Endothelial cell of umbilical vein (primary cell): ENCODE results near the gene BBX. TPM values are rescaled to one million over a fixed set of nuclear protein-coding genes. Genes with fewer than 3 reads are reported as not detected.

Experiments
- BruUV-seq: library from RNA; stranded (reverse); fragments of 400-500 nt; replicated peaks from 2 replicates; lab custom pipeline; 2021; lab: Mats Ljungman, UMichigan
- CTCF ChIA-PET: fragments of 300-600, 350-600 bp; sonication (Branson Sonifier 250); formaldehyde crosslinking; loops from one replicate; lab custom pipeline; 2021; ENCODE audit warnings: antibody characterized with exemption, inconsistent platforms; lab: Charles Lee
- POLR2A ChIA-PET: fragments of 300-600, 350-600 bp; sonication (Branson Sonifier 250); formaldehyde crosslinking; loops from one replicate; lab custom pipeline; 2021; ENCODE audit warnings: antibody characterized with exemption, inconsistent platforms; lab: Charles Lee
- DNase-seq: peaks from one replicate; pipeline ENCODE4 v3.0.0-alpha.2; 2011; ENCODE audit warnings: low read depth, low spot score
- FAIRE-seq: peaks from 2 replicates; lab custom pipeline; 2011; peaks lifted over from hg19 to GRCh38; lab: Jason Lieb, UNC
- H2AFZ ChIP-seq: 2 replicates; pipeline ENCODE4 v1.6.0; 2012; ENCODE audit warnings: low read depth, low read length, control low read depth, inconsistent platforms
- H3K27ac ChIP-seq: 2 replicates; pipeline ENCODE4 v1.5.1; 2011; ENCODE audit warnings: low read depth, mild to moderate bottlenecking, control low read depth, low read length, moderate library complexity; ENCODE audit not compliant: insufficient read depth
- H3K27me3 ChIP-seq, 2 experiments: 2 replicates each; pipeline versions ENCODE4 v1.6.0 to v1.6.1; 2011; ENCODE audit warnings: low read length in 2 of 2, mixed read lengths in 1 of 2; ENCODE audit not compliant: control insufficient read depth in 2 of 2, insufficient read depth in 2 of 2
- H3K36me3 ChIP-seq, 2 experiments: 2 replicates in 1 of 2; 3 replicates in 1 of 2; pipeline ENCODE4 v1.5.1; 2011; ENCODE audit warnings: low read length in 2 of 2, mild to moderate bottlenecking in 1 of 2, moderate library complexity in 1 of 2; ENCODE audit not compliant: control insufficient read depth in 2 of 2, insufficient read depth in 2 of 2; ENCODE audit errors: extremely low read depth in 1 of 2
- H3K4me1 ChIP-seq: 3 replicates; pipeline ENCODE4 v1.5.1; 2011; ENCODE audit warnings: mild to moderate bottlenecking, low read length; ENCODE audit not compliant: control insufficient read depth, insufficient read depth; ENCODE audit errors: extremely low read depth
- H3K4me2 ChIP-seq: 2 replicates; pipeline ENCODE4 v1.6.1; 2011; ENCODE audit warnings: low read length, control low read depth, mixed read lengths; ENCODE audit not compliant: insufficient read depth
- H3K4me3 ChIP-seq, 3 experiments: fragments of 200-600 bp in 1 of 3; sonication (generic), shearing (Covaris generic) in 1 of 3; replicated peaks in 1 of 3; 2 replicates each; pipeline ENCODE4 v1.5.1; 2011 to 2016; ENCODE audit warnings: control low read depth in 3 of 3, low read length in 3 of 3, mild to moderate bottlenecking in 2 of 3, inconsistent platforms in 1 of 3, low read depth in 1 of 3, moderate library complexity in 1 of 3; ENCODE audit not compliant: insufficient read depth in 1 of 3
- H3K79me2 ChIP-seq: 2 replicates; pipeline ENCODE4 v1.6.0; 2012; ENCODE audit warnings: low read length, inconsistent platforms; ENCODE audit not compliant: control insufficient read depth, insufficient read depth
- H3K9ac ChIP-seq: replicated peaks from 2 replicates; pipeline ENCODE3; 2011; ENCODE audit warnings: low read length, control low read depth; ENCODE audit not compliant: insufficient read depth; ENCODE audit errors: extremely low read depth
- H3K9me1 ChIP-seq: replicated peaks from 3 replicates; pipeline ENCODE4 v1.6.0; 2011; ENCODE audit warnings: mild to moderate bottlenecking, low read length; ENCODE audit not compliant: control insufficient read depth, insufficient read depth; ENCODE audit errors: extremely low read depth
- H3K9me3 ChIP-seq: replicated peaks from 2 replicates; pipeline ENCODE4 v1.5.1; 2012; ENCODE audit warnings: low read length, inconsistent platforms; ENCODE audit not compliant: control insufficient read depth, insufficient read depth
- H4K20me1 ChIP-seq: replicated peaks from 2 replicates; pipeline ENCODE3; 2011; ENCODE audit warnings: mild to moderate bottlenecking, low read length; ENCODE audit not compliant: control insufficient read depth, insufficient read depth; ENCODE audit errors: extremely low read depth
- EZH2 ChIP-seq: IDR thresholded peaks from 2 replicates; pipeline ENCODE4 v1.6.1; 2012; ENCODE audit warnings: borderline replicate concordance, low read depth, mild to moderate bottlenecking, moderate library complexity, low read length, inconsistent platforms; ENCODE audit not compliant: severe bottlenecking
- FOS ChIP-seq: IDR thresholded peaks from 2 replicates; pipeline ENCODE4 v1.6.1; 2011; ENCODE audit warnings: mild to moderate bottlenecking, low read length, moderate library complexity, borderline replicate concordance; ENCODE audit not compliant: insufficient read depth
- GATA2 ChIP-seq: IDR thresholded peaks from 2 replicates; pipeline ENCODE4 v1.7.0; 2011; ENCODE audit warnings: low read depth, mild to moderate bottlenecking, moderate library complexity, mixed read lengths, low read length; ENCODE audit not compliant: insufficient read length, insufficient read depth
- JUN ChIP-seq: IDR thresholded peaks from 2 replicates; pipeline ENCODE4 v1.6.1; 2011; ENCODE audit warnings: borderline replicate concordance, low read depth; ENCODE audit not compliant: insufficient read length, insufficient read depth
- MYC ChIP-seq: IDR thresholded peaks from one replicate; pipeline ENCODE4 v1.6.1; 2011; ENCODE audit warnings: mild to moderate bottlenecking, low read depth, low read length
- POLR2A ChIP-seq: IDR thresholded peaks from 2 replicates; pipeline ENCODE4 v1.6.1; 2012; ENCODE audit warnings: low read depth, mild to moderate bottlenecking, control low read depth, low read length
- POLR2AphosphoS5 ChIP-seq: IDR thresholded peaks from 2 replicates; pipeline ENCODE4 v1.6.1; 2012; ENCODE audit warnings: low read depth, mild to moderate bottlenecking, control low read depth, low read length, moderate library complexity; ENCODE audit not compliant: insufficient read depth
- dilution Hi-C: fragments of 300-500 bp; cut with MboI; formaldehyde crosslinking; loops from one replicate; pipeline ENCODE4 v1.15.0; 2019; ENCODE audit warnings: low sequenced_read_pairs; ENCODE audit not compliant: extremely low pct_ligation_motif_present
- intact Hi-C: fragments of 100-400 bp; cut with micrococcal nuclease; formaldehyde crosslinking; loops from one replicate; pipeline ENCODE4 v1.10.0; 2022
- polyA plus RNA-seq, 4 experiments: library from polyadenylated mRNA; depleted of rRNA in 3 of 4; stranded (reverse) in 3 of 4; unstranded in 1 of 4; fragments of >200 nt; gene quantifications; 2 replicates each; pipeline versions ENCODE4 v1.2.1 to v1.2.3, GENCODE V29; 2011 to 2012; ENCODE audit warnings: missing spikeins in 1 of 4
- total RNA-seq: library from RNA; stranded (reverse); gene quantifications from 2 replicates; pipeline ENCODE4 v1.2.3, GENCODE V29; 2021
- TF ChIP-seq, protein P1 (sequence below), 2 donors: IDR thresholded peaks; 1 replicate in 1 of 2; 2 replicates in 1 of 2; pipeline ENCODE4 v1.5.1; 2011; ENCODE audit warnings: low read length in 2 of 2, mild to moderate bottlenecking in 2 of 2, moderate library complexity in 2 of 2, control low read depth in 1 of 2, inconsistent platforms in 1 of 2, low read depth in 1 of 2; ENCODE audit not compliant: insufficient read depth in 1 of 2; ENCODE audit errors: extremely low read depth in 1 of 2
- TF ChIP-seq, protein P2 (sequence below): IDR thresholded peaks from 2 replicates; pipeline ENCODE4 v1.6.1; 2011; ENCODE audit not compliant: insufficient read depth, insufficient read length

Gene BBX
- total and polyA plus RNA-seq, 2 donors (not counting 3 experiments of a cell fraction or from before 2014, with no cell fraction given), result 21.4 to 43.4 TPM

DNA sequence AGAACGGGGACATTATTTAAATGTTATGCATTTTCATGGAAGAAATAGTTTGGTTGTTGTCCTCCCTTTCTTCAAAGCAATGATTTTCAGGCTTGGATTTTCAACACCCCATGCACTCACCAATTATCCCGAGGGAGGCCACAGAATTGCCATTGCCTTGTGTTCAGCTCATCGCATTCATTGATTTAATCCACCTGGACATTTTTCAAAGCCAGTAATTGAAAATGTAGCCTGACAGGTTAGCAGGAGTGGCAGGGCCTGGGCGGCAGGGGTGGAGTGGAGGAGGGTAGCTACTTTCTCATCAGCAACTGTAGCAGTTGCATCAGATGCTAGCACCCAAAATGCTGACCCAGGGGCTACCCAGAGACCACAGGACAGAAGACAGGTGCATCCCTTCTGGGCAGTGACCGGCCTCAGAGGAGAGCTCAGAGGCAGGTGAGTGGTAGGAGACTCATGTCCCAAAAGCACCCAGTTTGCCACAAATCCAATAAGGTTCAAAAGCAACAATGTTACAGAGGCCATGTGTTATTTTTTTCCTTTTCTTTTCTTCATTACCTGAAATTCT, 325.7 kb downstream of the BBX start:
- no peak overlapping the region for H3K9ac ChIP-seq
- H3K4me1 ChIP-seq, result no peaks in the 10 kb centered on the region
- intact Hi-C loops, result loop anchor here (5.0 kb wide), 2 partner anchors 96 to 186 kb away; no protein-coding TSS in a partner anchor
- H3K4me2 ChIP-seq, result no peak overlapping the region
- BruUV-seq, result no TSS peak
- dilution Hi-C loops, result no loop called here
- TF ChIP-seq POLR2A, result no peak
- no peak for TF ChIP-seq EZH2
- TF ChIP-seq, protein P1, sequence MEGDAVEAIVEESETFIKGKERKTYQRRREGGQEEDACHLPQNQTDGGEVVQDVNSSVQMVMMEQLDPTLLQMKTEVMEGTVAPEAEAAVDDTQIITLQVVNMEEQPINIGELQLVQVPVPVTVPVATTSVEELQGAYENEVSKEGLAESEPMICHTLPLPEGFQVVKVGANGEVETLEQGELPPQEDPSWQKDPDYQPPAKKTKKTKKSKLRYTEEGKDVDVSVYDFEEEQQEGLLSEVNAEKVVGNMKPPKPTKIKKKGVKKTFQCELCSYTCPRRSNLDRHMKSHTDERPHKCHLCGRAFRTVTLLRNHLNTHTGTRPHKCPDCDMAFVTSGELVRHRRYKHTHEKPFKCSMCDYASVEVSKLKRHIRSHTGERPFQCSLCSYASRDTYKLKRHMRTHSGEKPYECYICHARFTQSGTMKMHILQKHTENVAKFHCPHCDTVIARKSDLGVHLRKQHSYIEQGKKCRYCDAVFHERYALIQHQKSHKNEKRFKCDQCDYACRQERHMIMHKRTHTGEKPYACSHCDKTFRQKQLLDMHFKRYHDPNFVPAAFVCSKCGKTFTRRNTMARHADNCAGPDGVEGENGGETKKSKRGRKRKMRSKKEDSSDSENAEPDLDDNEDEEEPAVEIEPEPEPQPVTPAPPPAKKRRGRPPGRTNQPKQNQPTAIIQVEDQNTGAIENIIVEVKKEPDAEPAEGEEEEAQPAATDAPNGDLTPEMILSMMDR (IDR thresholded peaks at IDR 0.05; ENCODE audit: extremely low read depth in 1 of 2, insufficient read depth in 1 of 2, low read depth in 1 of 2, low read length in 2 of 2), result no peak
- TF ChIP-seq, protein P2, sequence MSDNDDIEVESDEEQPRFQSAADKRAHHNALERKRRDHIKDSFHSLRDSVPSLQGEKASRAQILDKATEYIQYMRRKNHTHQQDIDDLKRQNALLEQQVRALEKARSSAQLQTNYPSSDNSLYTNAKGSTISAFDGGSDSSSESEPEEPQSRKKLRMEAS, result no peak
- TF ChIP-seq POLR2AphosphoS5, result no peak
- TF ChIP-seq GATA2, result no peak
- TF ChIP-seq FOS, result no peak
- TF ChIP-seq JUN, result no peak
- TF ChIP-seq MYC, result no peak
- no peak overlapping the region for H3K4me3 ChIP-seq
- H3K27ac ChIP-seq, result no peak overlapping the region
- H2AFZ ChIP-seq, result no peak overlapping the region
- no peaks in the 10 kb centered on the region for H4K20me1 ChIP-seq
- POLR2A ChIA-PET, result no interaction called here
- no peaks in the 10 kb centered on the region for H3K79me2 ChIP-seq
- no peaks in the 10 kb centered on the region for H3K36me3 ChIP-seq
- DNase-seq, result no peak
- FAIRE-seq, result no peak
- no peaks in the 10 kb centered on the region for H3K9me1 ChIP-seq
- H3K27me3 ChIP-seq, result peaks cover 2 to 4% of the 10 kb centered on the region in 2 experiments
- CTCF ChIA-PET, result interaction anchor here (1.3 to 4.3 kb wide), 7 partner anchors 18 to 613 kb away, joined by 3 to 54 read pairs (median 9); no protein-coding TSS in a partner anchor
- H3K9me3 ChIP-seq, result no peaks in the 10 kb centered on the region
